Adrenal gland (tissue), 12 donors: ENCODE results near the gene ADAMTS4. TPM values are rescaled to one million over a fixed set of nuclear protein-coding genes. Genes with fewer than 3 reads are reported as not detected.

Experiments used
- DNase-seq, 7 donors: peaks; one replicate each; pipeline ENCODE4 v3.0.0-alpha.2; 2019 to 2020
- H3K27ac ChIP-seq, 5 donors: fragments of 200-600 bp; sonication (generic) in 4 of 5; 1 replicate in 3 of 5; 2 replicates in 2 of 5; pipeline versions ENCODE4 v1.5.1 to v1.8.0; 2016 to 2020; ENCODE audit warnings: mild to moderate bottlenecking in 1 of 5
- H3K27me3 ChIP-seq: fragments of 200-600 bp; 2 replicates; pipeline ENCODE4 v1.8.0; 2021
- H3K36me3 ChIP-seq, 2 donors: fragments of 200-600 bp; replicated peaks in 1 of 2; 1 replicate in 1 of 2; 2 replicates in 1 of 2; pipeline versions ENCODE4 v1.5.1 to v1.8.0; 2018 to 2022
- H3K4me1 ChIP-seq, 2 donors: fragments of 200-600 bp; replicated peaks in 1 of 2; 1 replicate in 1 of 2; 2 replicates in 1 of 2; pipeline versions ENCODE4 v1.5.1 to v1.8.0; 2018 to 2021
- H3K4me3 ChIP-seq, 4 donors: fragments of 200-600 bp; sonication (generic) in 3 of 4; one replicate each; pipeline ENCODE4 v1.5.1; 2016 to 2018
- H3K9me3 ChIP-seq, 3 donors: fragments of 200-600 bp; sonication (generic) in 1 of 3; replicated peaks in 1 of 3; 1 replicate in 2 of 3; 2 replicates in 1 of 3; pipeline versions ENCODE4 v1.5.1 to v1.8.0; 2016 to 2021
- POLR2A ChIP-seq, 2 donors: fragments of 450-650 bp; IDR thresholded peaks; one replicate each; pipeline ENCODE4 v1.6.1; 2017; ENCODE audit warnings: antibody characterized with exemption in 2 of 2, mild to moderate bottlenecking in 2 of 2, moderate library complexity in 1 of 2
- WGBS, 4 donors: extraction: QIAGEN DNeasy Blood & Tissue Kit in 2 of 4; methylation state at CpG; one replicate each; pipeline versions ENCODE4 v1.1.5 to v1.1.7; 2013 to 2017; 5-methylcytosine and 5-hydroxymethylcytosine counted together
- intact Hi-C, 2 donors: fragments of 100-400 bp; cut with DNase I; formaldehyde crosslinking; loops; one replicate each; pipeline versions ENCODE4 v1.14.1 to v1.15.0; 2022 to 2023
- polyA plus RNA-seq, 3 donors: library from polyadenylated mRNA; stranded (reverse); fragments of 200-250 nt in 2 of 3; fragments of 350-450 nt in 1 of 3; fragmentation: Illumina TruSeq in 1 of 3; extraction: RNeasy Lipid Tissue Mini Kit (QIAGEN cat#74804) in 1 of 3; gene quantifications; one replicate each; pipeline ENCODE4 v1.2.3, GENCODE V29; 2013 to 2014
- total RNA-seq, 9 donors: library from RNA; depleted of rRNA in 4 of 9; stranded (reverse); fragments of >200 nt in 4 of 9; fragments of 120-200 nt in 1 of 9; fragmentation: NEBNext Ultra II Directional in 1 of 9; extraction: Animal tissue kit (Norgen Biotek cat#: 25700) in 1 of 9; gene quantifications; one replicate each; pipeline versions ENCODE4 v1.1.0 to v1.2.4, GENCODE V29; 2013 to 2023
- TF ChIP-seq, protein P1 (sequence below), 6 experiments: fragments of 450-650 bp in 4 of 6; fragments of 200-600 bp in 2 of 6; sonication (generic) in 1 of 6; IDR thresholded peaks; 1 replicate in 5 of 6; 2 replicates in 1 of 6; pipeline versions ENCODE4 v1.5.1 to v1.8.0; 2016 to 2021; ENCODE audit warnings: antibody characterized with exemption in 6 of 6, mild to moderate bottlenecking in 2 of 6, moderate library complexity in 1 of 6
- donor health status: healthy with polysubstance abuse.
- donor health status: Bipolar disorder and iron deficiency.
- donor health status: DM: yes; HTN: yes; CAD: no.
- donor health status: DM: no; HTN: no; CAD: no.
- donor health status: DM: no; HTN: no; CAD: no.
- donor health status: DM: yes; HTN: yes; CAD: no.

ADAMTS4 gene
- total and polyA plus RNA-seq, 12 donors, result 0.67 to 29.2 (median 10.2) TPM

DNA sequence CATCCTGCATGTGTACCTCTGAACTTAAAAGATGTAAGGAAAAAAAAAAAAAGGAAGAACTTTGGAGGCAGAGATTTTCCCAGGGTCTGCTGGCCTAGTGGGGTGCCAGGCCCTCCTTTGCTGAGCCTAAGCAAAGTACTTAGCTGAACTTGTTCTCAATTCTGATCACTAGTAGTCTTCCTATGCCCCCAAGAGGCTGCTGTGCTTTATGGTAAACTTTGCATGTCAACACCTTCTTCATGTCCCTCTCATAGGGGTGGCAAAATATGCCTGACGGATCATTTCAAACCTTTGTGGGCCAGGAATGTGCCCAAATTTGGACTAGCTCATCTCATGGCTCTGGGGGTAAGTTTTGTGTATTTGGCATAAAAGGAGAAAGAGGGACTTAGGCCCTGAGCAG is 41.0 kb downstream of the ADAMTS4 start:
- H3K4me1 ChIP-seq, result peaks cover 5 to 31% of the 10 kb centered on the region in 2 donors
- intact Hi-C loops, result no loop called here
- TF ChIP-seq, protein P1, sequence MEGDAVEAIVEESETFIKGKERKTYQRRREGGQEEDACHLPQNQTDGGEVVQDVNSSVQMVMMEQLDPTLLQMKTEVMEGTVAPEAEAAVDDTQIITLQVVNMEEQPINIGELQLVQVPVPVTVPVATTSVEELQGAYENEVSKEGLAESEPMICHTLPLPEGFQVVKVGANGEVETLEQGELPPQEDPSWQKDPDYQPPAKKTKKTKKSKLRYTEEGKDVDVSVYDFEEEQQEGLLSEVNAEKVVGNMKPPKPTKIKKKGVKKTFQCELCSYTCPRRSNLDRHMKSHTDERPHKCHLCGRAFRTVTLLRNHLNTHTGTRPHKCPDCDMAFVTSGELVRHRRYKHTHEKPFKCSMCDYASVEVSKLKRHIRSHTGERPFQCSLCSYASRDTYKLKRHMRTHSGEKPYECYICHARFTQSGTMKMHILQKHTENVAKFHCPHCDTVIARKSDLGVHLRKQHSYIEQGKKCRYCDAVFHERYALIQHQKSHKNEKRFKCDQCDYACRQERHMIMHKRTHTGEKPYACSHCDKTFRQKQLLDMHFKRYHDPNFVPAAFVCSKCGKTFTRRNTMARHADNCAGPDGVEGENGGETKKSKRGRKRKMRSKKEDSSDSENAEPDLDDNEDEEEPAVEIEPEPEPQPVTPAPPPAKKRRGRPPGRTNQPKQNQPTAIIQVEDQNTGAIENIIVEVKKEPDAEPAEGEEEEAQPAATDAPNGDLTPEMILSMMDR (IDR thresholded peaks at IDR 0.05), result no peak
- no peak for TF ChIP-seq POLR2A (IDR thresholded peaks at IDR 0.05)
- no peaks in the 10 kb centered on the region for H3K27me3 ChIP-seq
- no peaks in the 10 kb centered on the region for H3K9me3 ChIP-seq
- H3K27ac ChIP-seq, result no peak overlapping the region
- no peak overlapping the region for H3K4me3 ChIP-seq
- peaks cover 0 to 35% of the 10 kb centered on the region in 2 donors for H3K36me3 ChIP-seq
- no peak for DNase-seq
- 81 to 100% (median 96%) methylated on average over 1 of the region's 1 CpG for WGBS, 4 donors

DNA sequence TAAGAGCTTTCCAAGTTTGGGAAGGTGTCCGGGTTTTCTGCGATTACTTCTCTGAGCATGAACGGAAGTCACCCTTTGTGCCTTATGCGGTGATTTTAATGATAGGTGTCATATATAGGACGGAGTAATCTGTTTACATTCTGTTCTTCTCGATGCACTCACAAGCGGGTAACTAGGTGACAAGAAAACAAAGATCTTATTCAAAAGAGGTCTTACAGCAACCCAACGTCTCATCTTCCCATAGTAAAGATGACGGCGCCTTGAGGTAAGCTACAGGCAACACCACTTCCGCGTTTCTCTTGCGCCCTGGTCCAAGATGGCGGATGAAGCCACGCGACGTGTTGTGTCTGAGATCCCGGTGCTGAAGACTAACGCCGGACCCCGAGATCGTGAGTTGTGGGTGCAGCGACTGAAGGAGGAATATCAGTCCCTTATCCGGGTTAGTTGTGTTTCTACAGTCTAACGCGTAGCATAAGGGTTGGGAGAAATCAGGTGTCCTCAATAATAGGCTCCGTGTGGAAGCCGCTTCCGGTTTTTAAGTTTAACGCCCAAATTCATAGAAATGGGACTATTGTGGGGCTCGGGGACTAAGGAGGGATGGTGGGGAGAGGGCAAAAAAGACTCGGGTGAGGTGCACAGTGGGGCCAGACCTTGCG is 45.0 kb downstream of the ADAMTS4 start, which contains the start of gene UFC1:
TSS of gene UFC1 (plus strand) at position 297 of the 656 bp plus-strand sequence. CDS start at position 317, 20 bp downstream.
- Histone ChIP-seq H3K36me3 (peaks cover 0 to 21% of the 10 kb centered on the region in 2 donors), H3K27ac (peak within 1 kb of the TSS; percentile 85 to 95 (median 91)), H3K4me3 (peak within 1 kb of the TSS; percentile 9 to 83 (median 77)), H3K27me3 (no peaks in the 10 kb centered on the region), H3K4me1 (peaks cover 0 to 14% of the 10 kb centered on the region in 2 donors), H3K9me3 (no peaks in the 10 kb centered on the region)
- intact Hi-C loops, result no loop called here
- WGBS, 4 donors, result 0 to 1% (median 0%) methylated on average over 27 to 33 of the region's 33 CpGs
- peak; percentile 72 to 90 (median 83) for DNase-seq
- TF ChIP-seq POLR2A (IDR thresholded peaks at IDR 0.05), result peak in 1 of 2 donors; percentile 45
- TF ChIP-seq, protein P1 (IDR thresholded peaks at IDR 0.05), result no peak

DNA sequence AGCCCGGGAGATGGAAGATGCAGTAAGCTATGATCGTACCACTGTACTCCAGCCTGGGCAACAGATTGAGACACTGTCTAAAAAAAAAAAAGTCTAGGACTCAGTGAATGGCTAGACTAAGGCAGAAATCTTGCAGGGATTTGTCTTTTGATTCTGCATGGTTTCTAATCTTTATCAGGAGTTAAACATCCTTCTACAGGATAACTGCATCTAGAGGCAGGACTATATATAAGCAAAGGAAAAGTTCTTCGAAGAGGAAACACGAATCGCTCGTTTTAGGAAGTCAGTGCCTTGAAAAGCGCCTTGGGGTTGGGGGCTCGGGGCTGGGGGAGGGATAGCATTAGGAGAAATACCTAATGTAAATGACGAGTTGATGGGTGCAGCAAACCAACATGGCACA is 45.7 kb downstream of the ADAMTS4 start:
- Histone ChIP-seq H3K4me1 (peaks cover 0 to 10% of the 10 kb centered on the region in 2 donors), H3K36me3 (peaks cover 0 to 15% of the 10 kb centered on the region in 2 donors), H3K27me3 (no peaks in the 10 kb centered on the region), H3K27ac (peak overlapping the region in 4 of 5 donors; percentile 85 to 95 (median 92)), H3K4me3 (peak overlapping the region in 2 of 4 donors; percentile 71 to 83), H3K9me3 (no peaks in the 10 kb centered on the region)
- DNase-seq, result peak in 1 of 7 donors; percentile 13
- TF ChIP-seq POLR2A (IDR thresholded peaks at IDR 0.05), result no peak
- TF ChIP-seq, protein P1 (IDR thresholded peaks at IDR 0.05), result no peak
- WGBS, 4 donors, result 20 to 23% (median 21%) methylated on average over 9 of the region's 9 CpGs
- intact Hi-C loops, result no loop called here

DNA sequence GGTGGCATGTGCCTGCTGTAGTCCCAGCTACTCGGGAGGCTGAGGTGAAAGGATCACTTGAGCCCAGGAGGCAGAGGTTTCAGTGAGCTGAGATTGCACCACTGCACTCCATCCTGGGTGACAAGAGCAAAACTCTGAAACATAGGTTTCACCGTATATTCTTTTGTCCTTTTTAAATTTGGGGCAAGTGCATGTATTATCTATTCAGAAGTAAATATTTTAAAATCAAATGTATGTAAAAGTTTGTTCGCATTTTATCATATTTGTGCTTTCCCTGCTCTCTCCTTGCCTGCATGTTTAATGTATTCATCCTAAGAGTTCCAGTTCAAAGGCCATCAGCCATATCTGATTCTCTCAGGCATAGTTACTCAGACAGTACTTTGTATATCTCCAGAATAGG is 53.0 kb downstream of the ADAMTS4 start:
- no peaks in the 10 kb centered on the region for H3K27me3 ChIP-seq
- H3K9me3 ChIP-seq, result no peaks in the 10 kb centered on the region
- no peaks in the 10 kb centered on the region for H3K36me3 ChIP-seq
- 74 to 85% (median 78%) methylated on average over 3 of the region's 3 CpGs for WGBS, 4 donors
- TF ChIP-seq, protein P1 (IDR thresholded peaks at IDR 0.05), result no peak
- no peak for TF ChIP-seq POLR2A (IDR thresholded peaks at IDR 0.05)
- H3K4me3 ChIP-seq, result no peak overlapping the region
- DNase-seq, result no peak
- H3K4me1 ChIP-seq, result no peaks in the 10 kb centered on the region
- H3K27ac ChIP-seq, result no peak overlapping the region
- intact Hi-C loops, result no loop called here
